ENCODE data around the gene CNBP.
A peak's percentile ranks its signal among the peaks of the same experiment; 100 is the strongest.

The CNBP gene

DNA sequence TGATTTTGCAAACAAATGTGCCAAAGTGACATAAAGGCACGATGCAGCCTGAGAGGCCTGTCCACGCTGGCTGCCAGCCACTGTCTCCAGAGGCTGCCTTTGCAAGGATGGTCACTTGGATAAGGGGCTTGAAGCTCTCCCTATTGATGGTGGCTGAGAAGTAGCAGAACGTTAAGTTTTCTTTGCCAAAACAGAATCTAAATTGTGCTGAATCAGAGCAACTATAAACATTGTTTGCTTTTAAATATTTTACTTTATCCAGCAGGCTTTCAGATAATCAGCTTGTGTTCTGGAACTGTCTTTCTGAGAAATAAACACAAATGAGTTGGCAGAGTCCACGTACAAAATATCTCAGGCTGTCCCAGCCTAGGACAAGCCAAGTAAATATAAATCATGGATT lies 23.8 kb upstream of the CNBP start:
- no peak overlapping the region for H3K23ac ChIP-seq (ENCODE audit: low read length)
- no peak overlapping the region for H4K8ac ChIP-seq (ENCODE audit: low read depth, low read length)
- H3K9me3 ChIP-seq (ENCODE audit: insufficient read depth, low read depth, low read length) = peaks cover 2% of the 10 kb centered on the region
- H3K14ac ChIP-seq (ENCODE audit: low read length) = no peak overlapping the region
- no peak overlapping the region for H4K91ac ChIP-seq (ENCODE audit: low read depth, low read length)
- no peaks in the 10 kb centered on the region for H3K79me2 ChIP-seq (ENCODE audit: control insufficient read depth, insufficient read depth, low read length, poor library complexity)
- no peak overlapping the region for H3K9ac ChIP-seq (ENCODE audit: low read length)
- H3K36me3 ChIP-seq (ENCODE audit: control insufficient read depth in 1 of 2, insufficient read depth in 2 of 2, low read length in 2 of 2) = no peaks in the 10 kb centered on the region
- no peak overlapping the region for H3K18ac ChIP-seq (ENCODE audit: low read length)
- H3K79me1 ChIP-seq (ENCODE audit: low read length) = no peaks in the 10 kb centered on the region
- H2BK5ac ChIP-seq (ENCODE audit: low read depth, low read length, poor library complexity) = no peak overlapping the region
- H2AK5ac ChIP-seq (ENCODE audit: low read length) = no peak overlapping the region
- no peak overlapping the region for H2BK120ac ChIP-seq (ENCODE audit: insufficient read depth, low read length, poor library complexity)
- H3K27ac ChIP-seq (ENCODE audit: low read depth, low read length) = no peak overlapping the region
- H3K4me3 ChIP-seq (ENCODE audit: low read depth, low read length) = no peak overlapping the region
- DNase-seq = no peak
- no CpG with 5 or more reads among the region's 4 CpGs for WGBS (ENCODE audit: extremely low coverage, insufficient coverage, insufficient read length)
- H2AFZ ChIP-seq (ENCODE audit: insufficient read depth, low read length, poor library complexity) = no peak overlapping the region
- no peak overlapping the region for H3K4ac ChIP-seq (ENCODE audit: low read depth, low read length)
- H3K4me2 ChIP-seq (ENCODE audit: low read length) = no peak overlapping the region
- H4K12ac ChIP-seq (ENCODE audit: low read depth, low read length) = no peak overlapping the region
- H3K4me1 ChIP-seq (ENCODE audit: control insufficient read depth in 1 of 2, insufficient read depth in 2 of 2, low read length in 2 of 2) = no peaks in the 10 kb centered on the region
- H3K27me3 ChIP-seq (ENCODE audit: insufficient read depth, low read length) = no peaks in the 10 kb centered on the region
- no peak overlapping the region for H2BK12ac ChIP-seq (ENCODE audit: low read length)

DNA sequence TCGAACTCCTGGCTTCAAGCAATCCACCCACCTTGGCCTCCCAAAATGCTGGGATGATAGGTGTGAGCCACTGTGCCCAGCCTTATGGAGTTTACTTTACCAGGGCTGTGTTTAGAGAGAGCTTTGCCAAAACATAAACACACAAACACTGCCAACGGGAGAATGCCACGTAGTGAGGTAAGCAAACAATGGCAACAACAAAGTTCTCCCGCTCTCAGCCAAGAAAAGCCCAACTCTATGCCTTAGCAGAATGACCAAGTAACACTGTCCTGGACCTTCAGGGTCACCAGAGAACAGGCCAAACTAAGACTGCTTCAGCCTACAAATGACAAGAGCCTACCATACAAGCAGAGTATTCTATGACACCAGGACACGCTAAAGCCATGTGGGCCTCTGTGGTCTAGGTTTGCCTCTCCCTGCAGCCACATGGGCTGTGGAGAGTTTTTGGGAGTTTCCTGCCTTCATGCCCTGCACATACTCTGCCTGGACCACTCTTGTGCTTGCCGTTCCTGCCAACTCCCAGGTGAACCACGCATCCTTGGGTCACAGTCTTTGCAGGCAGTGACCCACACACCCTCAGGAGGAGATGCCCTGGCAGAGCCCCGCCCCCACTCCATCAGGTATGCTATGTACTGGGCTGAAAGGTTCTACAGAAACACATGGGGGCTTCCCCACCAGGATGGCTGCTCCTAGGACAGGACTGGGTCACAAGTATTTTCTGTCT lies 21.6 kb upstream of the CNBP start:
- H3K23ac ChIP-seq (ENCODE audit: low read length) = peak overlapping the region; percentile 21
- no peaks in the 10 kb centered on the region for H3K4me1 ChIP-seq (ENCODE audit: control insufficient read depth in 1 of 2, insufficient read depth in 2 of 2, low read length in 2 of 2)
- H4K8ac ChIP-seq (ENCODE audit: low read depth, low read length) = no peak overlapping the region
- H2BK12ac ChIP-seq (ENCODE audit: low read length) = no peak overlapping the region
- H2AFZ ChIP-seq (ENCODE audit: insufficient read depth, low read length, poor library complexity) = no peak overlapping the region
- H2BK5ac ChIP-seq (ENCODE audit: low read depth, low read length, poor library complexity) = no peak overlapping the region
- H2AK5ac ChIP-seq (ENCODE audit: low read length) = no peak overlapping the region
- no peak overlapping the region for H3K27ac ChIP-seq (ENCODE audit: low read depth, low read length)
- no peaks in the 10 kb centered on the region for H3K79me2 ChIP-seq (ENCODE audit: control insufficient read depth, insufficient read depth, low read length, poor library complexity)
- no peak overlapping the region for H4K91ac ChIP-seq (ENCODE audit: low read depth, low read length)
- H3K4me2 ChIP-seq (ENCODE audit: low read length) = no peak overlapping the region
- H3K79me1 ChIP-seq (ENCODE audit: low read length) = no peaks in the 10 kb centered on the region
- no peak overlapping the region for H4K12ac ChIP-seq (ENCODE audit: low read depth, low read length)
- no peak overlapping the region for H2BK120ac ChIP-seq (ENCODE audit: insufficient read depth, low read length, poor library complexity)
- no peak overlapping the region for H3K9ac ChIP-seq (ENCODE audit: low read length)
- H3K9me3 ChIP-seq (ENCODE audit: insufficient read depth, low read depth, low read length) = peaks cover 2% of the 10 kb centered on the region
- H3K4ac ChIP-seq (ENCODE audit: low read depth, low read length) = no peak overlapping the region
- H3K18ac ChIP-seq (ENCODE audit: low read length) = no peak overlapping the region
- WGBS (ENCODE audit: extremely low coverage, insufficient coverage, insufficient read length) = no CpG with 5 or more reads among the region's 8 CpGs
- no peak for DNase-seq
- H3K27me3 ChIP-seq (ENCODE audit: insufficient read depth, low read length) = no peaks in the 10 kb centered on the region
- H3K36me3 ChIP-seq (ENCODE audit: control insufficient read depth in 1 of 2, insufficient read depth in 2 of 2, low read length in 2 of 2) = no peaks in the 10 kb centered on the region
- no peak overlapping the region for H3K14ac ChIP-seq (ENCODE audit: low read length)
- no peak overlapping the region for H3K4me3 ChIP-seq (ENCODE audit: low read depth, low read length)

DNA sequence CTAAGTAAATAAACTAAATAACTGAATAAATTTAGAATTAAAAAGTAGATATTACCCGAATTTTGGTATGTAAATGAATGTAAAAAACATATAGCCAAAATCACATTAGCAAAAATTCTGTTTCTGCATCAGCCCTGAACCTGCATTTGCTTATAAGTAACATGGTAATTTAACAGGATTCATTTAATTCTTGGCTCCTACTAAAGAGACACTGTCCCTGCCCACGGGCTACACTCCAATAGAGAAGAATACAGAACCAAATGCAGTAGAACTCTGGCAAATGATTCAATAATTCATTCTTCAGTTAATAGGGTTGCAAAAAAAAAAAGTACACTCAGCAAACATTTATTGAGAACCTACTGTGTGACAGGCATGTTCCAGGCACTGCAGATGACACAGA lies 20.8 kb upstream of the CNBP start:
- H2AFZ ChIP-seq (ENCODE audit: insufficient read depth, low read length, poor library complexity) = no peak overlapping the region
- H3K4me3 ChIP-seq (ENCODE audit: low read depth, low read length) = no peak overlapping the region
- no peak overlapping the region for H4K8ac ChIP-seq (ENCODE audit: low read depth, low read length)
- peaks cover 2% of the 10 kb centered on the region for H3K9me3 ChIP-seq (ENCODE audit: insufficient read depth, low read depth, low read length)
- no peak overlapping the region for H2BK120ac ChIP-seq (ENCODE audit: insufficient read depth, low read length, poor library complexity)
- H2BK12ac ChIP-seq (ENCODE audit: low read length) = no peak overlapping the region
- H3K23ac ChIP-seq (ENCODE audit: low read length) = no peak overlapping the region
- no peak overlapping the region for H2BK5ac ChIP-seq (ENCODE audit: low read depth, low read length, poor library complexity)
- H3K79me1 ChIP-seq (ENCODE audit: low read length) = no peaks in the 10 kb centered on the region
- H3K27me3 ChIP-seq (ENCODE audit: insufficient read depth, low read length) = no peaks in the 10 kb centered on the region
- WGBS (ENCODE audit: extremely low coverage, insufficient coverage, insufficient read length) = no CpG with 5 or more reads among the region's 2 CpGs
- no peak overlapping the region for H3K27ac ChIP-seq (ENCODE audit: low read depth, low read length)
- no peak overlapping the region for H3K14ac ChIP-seq (ENCODE audit: low read length)
- no peak for DNase-seq
- H4K91ac ChIP-seq (ENCODE audit: low read depth, low read length) = no peak overlapping the region
- H2AK5ac ChIP-seq (ENCODE audit: low read length) = no peak overlapping the region
- no peak overlapping the region for H3K4ac ChIP-seq (ENCODE audit: low read depth, low read length)
- no peaks in the 10 kb centered on the region for H3K4me1 ChIP-seq (ENCODE audit: control insufficient read depth in 1 of 2, insufficient read depth in 2 of 2, low read length in 2 of 2)
- H4K12ac ChIP-seq (ENCODE audit: low read depth, low read length) = no peak overlapping the region
- no peaks in the 10 kb centered on the region for H3K36me3 ChIP-seq (ENCODE audit: control insufficient read depth in 1 of 2, insufficient read depth in 2 of 2, low read length in 2 of 2)
- no peak overlapping the region for H3K18ac ChIP-seq (ENCODE audit: low read length)
- no peaks in the 10 kb centered on the region for H3K79me2 ChIP-seq (ENCODE audit: control insufficient read depth, insufficient read depth, low read length, poor library complexity)
- H3K9ac ChIP-seq (ENCODE audit: low read length) = no peak overlapping the region
- no peak overlapping the region for H3K4me2 ChIP-seq (ENCODE audit: low read length)

DNA sequence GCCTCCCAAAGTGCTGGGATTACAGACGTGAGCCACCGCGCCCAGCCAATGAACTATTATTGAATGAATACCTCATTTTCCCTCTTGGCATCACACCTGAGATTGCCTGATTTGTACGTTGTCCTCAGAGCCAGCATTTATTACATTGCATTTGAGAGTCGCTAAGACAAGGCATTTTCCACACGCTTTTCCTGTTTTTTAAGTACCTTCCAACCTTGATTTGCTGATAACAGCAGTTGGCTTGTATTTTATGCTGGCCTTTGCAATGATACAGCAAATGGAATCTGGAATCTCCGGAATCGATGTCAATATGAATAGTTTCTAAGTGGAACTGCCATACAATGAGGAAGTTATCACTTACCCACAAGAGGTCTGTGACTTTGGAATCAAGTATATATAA lies 15.7 kb upstream of the CNBP start:
- WGBS (ENCODE audit: extremely low coverage, insufficient coverage, insufficient read length) = no CpG with 5 or more reads among the region's 8 CpGs
- Histone ChIP-seq H3K36me3 (ENCODE audit: control insufficient read depth in 1 of 2, insufficient read depth in 2 of 2, low read length in 2 of 2) (no peaks in the 10 kb centered on the region), H3K79me2 (ENCODE audit: control insufficient read depth, insufficient read depth, low read length, poor library complexity) (peaks cover 2% of the 10 kb centered on the region), H3K4me1 (ENCODE audit: control insufficient read depth in 1 of 2, insufficient read depth in 2 of 2, low read length in 2 of 2) (peaks cover 0 to 10% of the 10 kb centered on the region in 2 experiments), H2AK5ac (ENCODE audit: low read length) (no peak overlapping the region), H3K9me3 (ENCODE audit: insufficient read depth, low read depth, low read length) (no peaks in the 10 kb centered on the region), H3K27me3 (ENCODE audit: insufficient read depth, low read length) (no peaks in the 10 kb centered on the region), H4K91ac (ENCODE audit: low read depth, low read length) (no peak overlapping the region), H4K8ac (ENCODE audit: low read depth, low read length) (no peak overlapping the region), H3K4me3 (ENCODE audit: low read depth, low read length) (no peak overlapping the region), H4K12ac (ENCODE audit: low read depth, low read length) (no peak overlapping the region), H3K79me1 (ENCODE audit: low read length) (no peaks in the 10 kb centered on the region), H3K18ac (ENCODE audit: low read length) (no peak overlapping the region), H3K4me2 (ENCODE audit: low read length) (no peak overlapping the region), H3K9ac (ENCODE audit: low read length) (no peak overlapping the region), H2BK120ac (ENCODE audit: insufficient read depth, low read length, poor library complexity) (no peak overlapping the region), H3K4ac (ENCODE audit: low read depth, low read length) (no peak overlapping the region), H3K23ac (ENCODE audit: low read length) (no peak overlapping the region), H3K27ac (ENCODE audit: low read depth, low read length) (no peak overlapping the region), H2BK5ac (ENCODE audit: low read depth, low read length, poor library complexity) (no peak overlapping the region), H2AFZ (ENCODE audit: insufficient read depth, low read length, poor library complexity) (no peak overlapping the region), H2BK12ac (ENCODE audit: low read length) (no peak overlapping the region), H3K14ac (ENCODE audit: low read length) (no peak overlapping the region)
- DNase-seq = peak; percentile 55 to 97

Measured in trophoblast cell (in vitro differentiated cells and primary cell).